DOHH2 (cell line): ENCODE measurements around the gene CDKN2AIP.

Experiments
- CTCF ChIP-seq: fragments of 200-600 bp; sonication (generic); IDR thresholded peaks from one replicate; pipeline ENCODE4 v1.5.1; 2014; ENCODE audit warnings: antibody characterized with exemption, mild to moderate bottlenecking, low read depth, low read length; ENCODE audit not compliant: poor library complexity, severe bottlenecking
- EZH2phosphoT487 ChIP-seq: fragments of 200-600 bp; sonication (generic); IDR thresholded peaks from 2 replicates; pipeline ENCODE4 v1.6.1; 2017; ENCODE audit warnings: borderline replicate concordance, mild to moderate bottlenecking, antibody characterized with exemption, low read length, moderate library complexity, mixed read lengths

GRCh38 chr4:183483997-183484396 lies 39.6 kb downstream of the CDKN2AIP start:
- TF ChIP-seq EZH2phosphoT487 (no peak), CTCF (no peak)
